Ishikawa (cell line): Measurements from ENCODE around the gene RIMS1.

Experiments
- ZBTB7A ChIP-seq: IDR thresholded peaks from 2 replicates; pipeline ENCODE4 v1.6.1; 2012; ENCODE audit warnings: low read depth
- TF ChIP-seq, protein P1 (sequence below): IDR thresholded peaks from 2 replicates; pipeline ENCODE4 v1.6.1; 2012

GRCh38 chr6:72271531-72271930 is 385.2 kb downstream of the RIMS1 start:
- TF ChIP-seq, protein P1, sequence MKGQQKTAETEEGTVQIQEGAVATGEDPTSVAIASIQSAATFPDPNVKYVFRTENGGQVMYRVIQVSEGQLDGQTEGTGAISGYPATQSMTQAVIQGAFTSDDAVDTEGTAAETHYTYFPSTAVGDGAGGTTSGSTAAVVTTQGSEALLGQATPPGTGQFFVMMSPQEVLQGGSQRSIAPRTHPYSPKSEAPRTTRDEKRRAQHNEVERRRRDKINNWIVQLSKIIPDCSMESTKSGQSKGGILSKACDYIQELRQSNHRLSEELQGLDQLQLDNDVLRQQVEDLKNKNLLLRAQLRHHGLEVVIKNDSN = no peak
- no peak for TF ChIP-seq ZBTB7A
